Lung microvascular endothelial cell (primary cell): ENCODE data around the gene MXRA7. TPM values are rescaled to one million over a fixed set of nuclear protein-coding genes. Genes with fewer than 3 reads are reported as not detected.
"Not testable (repeated sequence)": the region's sequence is repeated elsewhere in the genome, so short reads cannot be mapped to it uniquely, and the experiment has no call there.

Experiments used
- DNase-seq, 2 donors: peaks; one replicate each; pipeline versions ENCODE4 v3.0.0 to v3.0.0-alpha.2; 2010; ENCODE audit warnings: low read depth in 2 of 2
- total RNA-seq: library from RNA; depleted of rRNA; stranded (reverse); fragments of >200 nt; gene quantifications from 2 replicates; pipeline ENCODE4 v1.2.1, GENCODE V29; 2014

The MXRA7 gene
- 112 and 221 TPM in 2 replicates for total RNA-seq

GRCh38 chr17:76710863-76711611, at the start of gene MXRA7:
Gene MXRA7, minus strand, starts transcription at chr17:76710965. Its CDS starts 19 bp downstream, at chr17:76710946.
- peak; percentile 65 to 72 for DNase-seq

- no peak for DNase-seq
Observed at GRCh38 chr17:76758570-76758969, 47.8 kb upstream of the MXRA7 start.

GRCh38 chr17:76757256-76757655, 46.5 kb upstream of the MXRA7 start:
- DNase-seq, result no peak

- DNase-seq, result no peak
Observed at GRCh38 chr17:76755285-76755684, 44.5 kb upstream of the MXRA7 start.

GRCh38 chr17:76753061-76753961, 42.5 kb upstream of the MXRA7 start:
- DNase-seq, result no peak

GRCh38 chr17:76752006-76752405, 41.2 kb upstream of the MXRA7 start:
- DNase-seq, result peak in 1 of 2 donors; percentile 85

- DNase-seq, result no peak
Observed at GRCh38 chr17:76751416-76751993, 40.7 kb upstream of the MXRA7 start.

- no peak for DNase-seq
Observed at GRCh38 chr17:76748657-76749056, 37.9 kb upstream of the MXRA7 start.

- DNase-seq, result no peak
Observed at GRCh38 chr17:76747716-76748363, 37.1 kb upstream of the MXRA7 start.

GRCh38 chr17:76745785-76746184, 35.0 kb upstream of the MXRA7 start:
- DNase-seq, result peak in 1 of 2 donors; percentile 52

- DNase-seq, result no peak
Observed at GRCh38 chr17:76744747-76745146, 34.0 kb upstream of the MXRA7 start.

- no peak for DNase-seq
Observed at GRCh38 chr17:76742958-76743357, 32.2 kb upstream of the MXRA7 start.

- DNase-seq, result no peak
Observed at GRCh38 chr17:76740329-76741118, 29.8 kb upstream of the MXRA7 start.

- not testable (repeated sequence) for DNase-seq
Observed at GRCh38 chr17:76739568-76740115, 28.9 kb upstream of the MXRA7 start.

GRCh38 chr17:76738468-76738850, 27.7 kb upstream of the MXRA7 start:
- peak in 1 of 2 donors; percentile 34 for DNase-seq

GRCh38 chr17:76737676-76738467, 27.1 kb upstream of the MXRA7 start, which contains the start of gene MFSD11:
Gene MFSD11, plus strand, starts transcription at chr17:76738119. Its CDS starts 234 bp downstream, at chr17:76738353.
- peak; percentile 96 to 97 for DNase-seq

- peak; percentile 99 for DNase-seq
Observed at GRCh38 chr17:76737082-76737675, 26.4 kb upstream of the MXRA7 start, which contains the start of gene SRSF2. Gene SRSF2, minus strand, starts transcription at chr17:76737331. Its CDS starts 171 bp downstream, at chr17:76737160.

GRCh38 chr17:76736349-76737081, 25.8 kb upstream of the MXRA7 start:
- peak; percentile 78 to 85 for DNase-seq
